Hepatocyte (in vitro differentiated cells): Measurements from ENCODE around the gene CD160.
A peak's percentile ranks its signal among the peaks of the same experiment; 100 is the strongest.

Source experiments
- EZH2 ChIP-seq: fragments of 200-600 bp; sonication (generic); IDR thresholded peaks from 2 replicates; pipeline ENCODE4 v1.6.1; 2016; ENCODE audit warnings: antibody characterized with exemption, mild to moderate bottlenecking, borderline replicate concordance
- TF ChIP-seq, protein P1 (sequence below): fragments of 200-600 bp; sonication (generic); IDR thresholded peaks from 2 replicates; pipeline ENCODE4 v1.5.1; 2016; ENCODE audit warnings: antibody characterized with exemption, mild to moderate bottlenecking; ENCODE audit not compliant: poor library complexity

GRCh38 chr1:145720878-145721671 lies 1.8 kb downstream of the CD160 start:
- TF ChIP-seq, protein P1, sequence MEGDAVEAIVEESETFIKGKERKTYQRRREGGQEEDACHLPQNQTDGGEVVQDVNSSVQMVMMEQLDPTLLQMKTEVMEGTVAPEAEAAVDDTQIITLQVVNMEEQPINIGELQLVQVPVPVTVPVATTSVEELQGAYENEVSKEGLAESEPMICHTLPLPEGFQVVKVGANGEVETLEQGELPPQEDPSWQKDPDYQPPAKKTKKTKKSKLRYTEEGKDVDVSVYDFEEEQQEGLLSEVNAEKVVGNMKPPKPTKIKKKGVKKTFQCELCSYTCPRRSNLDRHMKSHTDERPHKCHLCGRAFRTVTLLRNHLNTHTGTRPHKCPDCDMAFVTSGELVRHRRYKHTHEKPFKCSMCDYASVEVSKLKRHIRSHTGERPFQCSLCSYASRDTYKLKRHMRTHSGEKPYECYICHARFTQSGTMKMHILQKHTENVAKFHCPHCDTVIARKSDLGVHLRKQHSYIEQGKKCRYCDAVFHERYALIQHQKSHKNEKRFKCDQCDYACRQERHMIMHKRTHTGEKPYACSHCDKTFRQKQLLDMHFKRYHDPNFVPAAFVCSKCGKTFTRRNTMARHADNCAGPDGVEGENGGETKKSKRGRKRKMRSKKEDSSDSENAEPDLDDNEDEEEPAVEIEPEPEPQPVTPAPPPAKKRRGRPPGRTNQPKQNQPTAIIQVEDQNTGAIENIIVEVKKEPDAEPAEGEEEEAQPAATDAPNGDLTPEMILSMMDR = peak; percentile 86
- TF ChIP-seq EZH2 = no peak
